GM18519 (cell line): ENCODE measurements around the gene EYA4.

Experiments
- ATAC-seq: cut with Tn5 transposase; IDR thresholded peaks from one replicate; pipeline ENCODE4 v1.9.1; 2021; ENCODE audit warnings: mild to moderate bottlenecking, moderate library complexity; ENCODE audit not compliant: unreplicated experiment, low FRiP score

The EYA4 gene, protein sequence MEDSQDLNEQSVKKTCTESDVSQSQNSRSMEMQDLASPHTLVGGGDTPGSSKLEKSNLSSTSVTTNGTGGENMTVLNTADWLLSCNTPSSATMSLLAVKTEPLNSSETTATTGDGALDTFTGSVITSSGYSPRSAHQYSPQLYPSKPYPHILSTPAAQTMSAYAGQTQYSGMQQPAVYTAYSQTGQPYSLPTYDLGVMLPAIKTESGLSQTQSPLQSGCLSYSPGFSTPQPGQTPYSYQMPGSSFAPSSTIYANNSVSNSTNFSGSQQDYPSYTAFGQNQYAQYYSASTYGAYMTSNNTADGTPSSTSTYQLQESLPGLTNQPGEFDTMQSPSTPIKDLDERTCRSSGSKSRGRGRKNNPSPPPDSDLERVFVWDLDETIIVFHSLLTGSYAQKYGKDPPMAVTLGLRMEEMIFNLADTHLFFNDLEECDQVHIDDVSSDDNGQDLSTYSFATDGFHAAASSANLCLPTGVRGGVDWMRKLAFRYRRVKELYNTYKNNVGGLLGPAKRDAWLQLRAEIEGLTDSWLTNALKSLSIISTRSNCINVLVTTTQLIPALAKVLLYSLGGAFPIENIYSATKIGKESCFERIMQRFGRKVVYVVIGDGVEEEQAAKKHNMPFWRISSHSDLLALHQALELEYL

DNA sequence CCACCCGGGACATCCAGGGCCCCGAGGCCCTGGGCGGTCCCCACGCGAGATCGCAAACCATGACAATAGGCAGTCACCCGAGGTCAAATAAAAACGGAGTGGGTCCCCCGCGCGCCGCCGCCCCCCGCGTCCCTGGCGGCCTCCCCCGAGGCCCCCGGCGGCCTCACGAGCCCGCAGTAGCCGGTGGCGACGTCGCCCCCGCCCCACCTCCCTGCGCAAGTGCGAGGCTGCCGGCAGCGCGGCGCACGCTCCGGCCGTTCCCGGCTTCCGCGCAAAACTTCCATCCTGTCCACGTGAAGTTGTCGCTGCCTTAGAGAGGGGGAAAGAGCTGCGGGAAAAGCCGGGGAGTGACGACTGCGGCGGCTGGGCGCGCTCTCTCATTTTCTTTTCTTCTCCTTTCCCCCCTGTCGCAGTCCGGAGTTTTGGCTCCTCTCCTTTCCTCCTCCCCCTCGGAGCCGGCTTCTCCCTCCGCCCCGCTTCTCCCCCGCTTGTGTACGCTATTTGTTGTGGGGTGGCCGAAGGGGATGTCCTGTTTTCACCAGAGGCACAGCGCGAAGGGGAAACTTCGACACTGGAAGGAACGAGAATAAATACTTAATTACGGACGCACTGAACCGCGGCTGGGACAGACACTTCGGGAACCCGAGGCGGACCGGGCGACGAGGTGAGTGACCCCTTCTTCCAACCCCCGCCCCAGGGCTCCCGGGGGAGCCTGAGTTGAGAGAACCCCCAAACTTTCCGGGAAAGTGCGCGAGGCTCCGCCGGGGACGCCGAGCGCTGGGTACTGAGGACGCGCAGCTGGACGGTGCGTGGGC, at the start of gene EYA4:
Gene EYA4 (plus strand): TSS at position 272 of the 815 bp plus-strand sequence. CDS start 33,424 bp downstream, outside the sequence.
- ATAC-seq = no peak

DNA sequence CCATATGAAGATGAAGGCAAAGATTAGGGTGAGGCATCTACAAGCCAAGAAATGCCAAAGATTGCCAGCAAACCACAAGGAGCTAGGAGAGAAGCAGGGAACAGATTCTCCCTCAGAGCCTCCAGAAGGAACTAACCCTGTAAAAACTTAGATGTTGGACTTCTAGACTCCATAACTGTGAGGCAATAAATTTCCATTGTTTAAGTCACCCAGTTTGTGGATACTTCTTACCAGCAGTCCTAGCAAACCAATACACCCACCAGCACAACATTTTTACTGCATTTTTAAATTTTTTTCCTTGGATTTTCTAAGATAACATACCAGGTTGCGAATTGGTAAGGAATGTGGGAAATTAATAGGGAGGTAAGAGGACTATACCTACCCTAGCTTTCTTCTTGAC, 47.8 kb upstream of the EYA4 start:
- ATAC-seq = no peak

DNA sequence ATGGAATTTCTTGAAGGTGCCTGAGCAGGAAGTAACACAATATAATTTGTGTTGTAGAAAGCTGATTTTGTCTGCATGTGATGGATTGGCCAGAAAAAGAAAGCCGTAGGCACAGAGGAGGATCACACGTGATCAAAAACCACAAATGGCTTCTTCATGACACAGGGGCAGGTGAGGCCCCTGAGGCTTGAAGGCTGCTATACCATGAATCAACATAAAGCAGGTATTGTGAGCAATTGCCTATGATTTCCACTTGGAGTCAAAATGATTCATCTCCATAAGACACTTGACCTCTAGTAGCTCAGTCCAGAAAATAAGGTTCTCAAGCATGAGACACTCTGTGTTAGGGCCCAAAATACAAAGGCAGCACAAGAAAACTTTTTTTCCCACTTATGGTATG, 42.4 kb upstream of the EYA4 start:
- ATAC-seq = no peak

DNA sequence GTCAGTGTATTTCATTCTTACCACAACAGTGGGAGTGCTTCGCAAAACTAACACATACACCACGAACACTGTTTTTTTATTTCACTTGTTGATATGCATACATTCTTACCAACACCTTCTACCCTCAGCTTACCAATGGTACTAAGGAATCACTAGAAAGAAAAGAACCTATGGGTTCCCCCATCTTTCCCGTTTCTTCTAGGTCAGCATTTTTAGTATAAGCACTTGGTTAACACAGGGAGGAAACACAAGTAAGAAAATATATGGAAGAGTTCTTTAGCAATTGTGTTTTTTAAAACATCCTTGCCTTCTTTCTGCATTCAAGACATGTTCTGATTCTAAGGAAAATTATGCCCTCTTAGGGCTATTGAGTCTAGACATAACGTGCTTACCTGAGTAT, 39.9 kb upstream of the EYA4 start:
- ATAC-seq = no peak

DNA sequence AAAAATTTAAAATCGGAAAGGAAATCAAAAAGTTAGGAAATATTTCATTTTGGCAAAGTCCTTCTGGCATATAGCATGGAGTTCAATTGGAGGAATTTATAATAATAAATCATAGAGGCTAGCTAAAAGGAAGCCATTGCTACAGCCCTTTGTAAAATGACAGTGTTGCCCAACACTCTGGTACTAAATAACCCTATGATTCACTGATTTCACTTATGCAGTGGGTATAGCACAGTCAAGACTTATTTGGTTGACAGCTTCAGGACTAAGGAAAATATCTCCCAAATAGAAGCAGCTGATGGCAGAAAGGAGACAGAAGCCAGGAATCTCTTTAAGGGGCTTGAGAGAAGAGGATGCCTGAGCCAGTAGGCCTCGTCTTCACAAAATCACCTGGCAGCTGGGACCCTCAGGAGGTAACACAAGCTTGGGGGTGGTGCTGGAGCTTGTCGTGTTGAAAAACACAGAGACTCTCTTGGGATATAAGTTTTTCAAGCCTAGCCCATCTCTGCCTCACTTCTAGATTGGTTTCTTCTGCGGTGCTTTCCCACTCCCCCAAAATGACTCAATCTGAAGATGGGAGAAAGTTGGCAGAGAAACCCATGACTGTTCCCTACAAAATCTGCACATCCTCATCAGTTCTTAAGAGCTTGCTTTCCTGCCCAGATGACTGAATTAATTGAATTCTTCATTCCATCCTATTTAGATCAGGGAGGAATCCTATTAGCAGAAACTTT, 38.4 kb upstream of the EYA4 start:
- ATAC-seq = no peak

DNA sequence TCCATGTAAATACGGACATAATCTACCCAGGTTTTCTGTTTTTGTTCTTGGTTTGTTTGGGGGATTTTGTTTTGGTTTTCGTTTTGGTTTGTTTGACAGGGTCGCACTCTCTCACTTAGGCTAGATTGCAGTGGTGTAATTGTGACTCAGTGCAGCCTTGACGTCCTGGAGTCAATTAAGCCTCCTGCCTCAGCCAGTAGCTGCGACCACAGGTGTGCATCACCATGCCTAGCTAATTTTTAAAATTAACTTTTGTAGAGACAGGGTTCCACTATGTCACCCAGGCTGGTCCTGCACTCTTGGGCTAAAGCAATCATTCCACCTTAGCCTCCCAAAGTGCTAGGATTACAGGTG, 37.8 kb upstream of the EYA4 start:
- no peak for ATAC-seq

DNA sequence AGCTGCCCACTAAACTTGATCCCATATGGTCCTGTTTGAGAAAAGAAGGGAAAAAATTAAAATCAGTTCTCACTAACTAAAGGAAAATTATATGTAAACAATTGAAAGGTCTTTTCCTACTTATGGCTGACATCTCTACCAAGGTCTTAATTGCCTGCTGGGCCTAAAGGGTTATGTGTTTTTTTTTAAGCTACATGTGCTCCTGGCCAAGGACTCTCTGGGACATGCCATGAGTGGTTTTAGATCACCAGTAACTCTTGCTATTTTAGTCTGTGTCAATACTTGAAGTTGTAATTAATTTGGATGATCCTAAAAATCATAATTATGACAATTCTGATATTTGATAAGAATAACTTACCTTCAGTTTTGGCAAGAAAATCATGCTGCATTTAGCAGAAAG, 35.9 kb upstream of the EYA4 start:
- no peak for ATAC-seq

DNA sequence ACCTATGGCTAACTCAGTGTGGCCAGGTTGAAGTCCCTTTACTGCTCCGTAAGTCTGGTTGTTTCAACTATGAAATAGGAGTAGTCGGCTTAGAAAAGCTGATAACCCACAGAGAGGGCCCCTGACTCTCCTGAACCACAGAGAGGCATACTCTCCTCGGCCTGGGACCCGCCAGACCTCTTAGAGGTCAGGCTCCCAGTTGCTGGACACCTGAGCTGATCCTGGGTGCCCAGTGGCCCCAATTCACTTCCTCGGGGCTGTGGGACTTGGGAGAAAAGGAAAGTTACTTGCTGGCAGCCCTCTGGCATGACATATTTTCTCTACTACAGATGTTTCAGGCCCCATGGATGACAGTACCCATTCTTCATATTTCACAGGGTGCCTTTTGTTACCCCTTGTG, 34.2 kb upstream of the EYA4 start:
- no peak for ATAC-seq

DNA sequence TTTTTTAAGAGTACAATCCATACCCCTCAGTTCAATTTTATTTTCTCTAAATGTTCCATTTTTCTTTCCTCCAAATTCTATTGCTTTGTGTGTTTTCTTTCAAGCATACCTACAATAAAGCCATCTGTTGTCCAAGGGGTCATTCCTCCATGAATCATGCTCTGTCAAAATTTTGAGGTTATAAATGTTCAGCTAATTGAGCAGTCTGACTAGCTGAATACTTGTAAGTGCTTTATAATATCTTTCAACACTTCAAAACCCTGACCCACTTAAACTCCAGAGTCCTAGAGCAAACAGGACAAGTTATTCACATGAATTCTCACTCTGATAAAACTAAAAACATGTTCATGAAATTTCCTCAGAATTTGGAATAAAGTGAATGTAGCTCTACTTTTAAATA, 33.4 kb upstream of the EYA4 start:
- ATAC-seq = no peak

DNA sequence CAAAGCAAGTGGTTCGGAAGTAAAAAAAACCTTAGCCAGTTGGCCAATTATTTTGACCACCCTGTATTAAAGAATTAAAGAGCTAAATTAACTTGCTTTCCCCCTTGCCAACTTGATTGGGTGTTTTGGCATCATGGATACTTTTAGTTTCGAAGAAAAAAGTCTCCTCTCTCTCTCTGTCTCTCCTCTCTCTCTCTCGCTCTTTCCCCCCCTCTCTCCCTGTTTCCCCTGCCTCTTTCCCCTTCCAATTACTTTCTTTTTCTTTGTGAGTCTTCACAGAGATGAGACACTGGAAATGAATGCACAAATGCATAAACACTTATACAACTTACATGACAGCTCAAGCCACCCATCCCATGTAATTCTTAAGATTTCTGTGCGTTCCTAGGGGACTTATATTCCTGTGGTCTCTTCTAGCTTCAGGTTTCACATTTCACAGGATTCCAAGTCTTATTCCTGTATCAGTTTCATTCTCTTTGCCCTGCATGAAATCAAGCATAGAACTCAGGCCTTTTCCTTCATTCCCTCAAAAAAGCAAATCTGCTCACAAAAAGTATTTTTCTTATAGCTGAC, 32.9 kb upstream of the EYA4 start:
- no peak for ATAC-seq

DNA sequence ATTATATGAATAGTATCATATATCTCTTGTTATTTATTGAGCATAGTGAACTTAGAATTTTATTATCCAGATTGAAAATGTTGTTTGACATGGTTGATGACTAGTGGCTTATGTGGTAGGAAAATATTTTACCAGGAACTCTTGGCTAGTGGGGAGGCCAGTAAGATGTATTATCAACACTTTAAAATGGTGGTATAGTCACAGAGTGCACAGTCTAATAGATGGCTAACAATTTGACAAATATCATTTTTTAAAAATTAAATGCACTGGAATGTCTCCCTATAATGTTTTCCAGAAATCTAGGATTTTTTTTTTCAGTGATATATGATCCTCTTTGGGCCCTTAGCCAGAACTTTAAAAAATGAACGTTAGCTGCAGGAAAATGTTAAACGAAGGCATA, 26.9 kb upstream of the EYA4 start:
- no peak for ATAC-seq

DNA sequence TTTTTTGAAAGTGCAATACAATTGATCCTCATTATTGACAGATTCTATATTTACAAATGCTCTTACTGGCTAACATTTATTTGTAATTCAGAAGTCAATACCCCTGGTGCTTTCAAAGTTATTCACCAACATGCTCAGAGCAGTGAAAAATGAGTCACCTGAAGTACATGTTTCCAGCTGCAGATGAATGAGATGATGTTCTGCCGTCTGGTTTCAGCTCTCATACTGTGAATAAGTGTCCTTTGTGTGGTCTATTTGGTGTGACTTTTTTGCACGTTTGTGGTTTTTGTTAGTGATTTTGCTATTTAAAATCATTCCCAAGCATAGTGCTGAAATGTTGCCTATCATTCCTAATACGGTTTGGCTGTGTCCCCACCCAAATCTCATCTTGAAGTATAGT, 22.3 kb upstream of the EYA4 start:
- no peak for ATAC-seq

DNA sequence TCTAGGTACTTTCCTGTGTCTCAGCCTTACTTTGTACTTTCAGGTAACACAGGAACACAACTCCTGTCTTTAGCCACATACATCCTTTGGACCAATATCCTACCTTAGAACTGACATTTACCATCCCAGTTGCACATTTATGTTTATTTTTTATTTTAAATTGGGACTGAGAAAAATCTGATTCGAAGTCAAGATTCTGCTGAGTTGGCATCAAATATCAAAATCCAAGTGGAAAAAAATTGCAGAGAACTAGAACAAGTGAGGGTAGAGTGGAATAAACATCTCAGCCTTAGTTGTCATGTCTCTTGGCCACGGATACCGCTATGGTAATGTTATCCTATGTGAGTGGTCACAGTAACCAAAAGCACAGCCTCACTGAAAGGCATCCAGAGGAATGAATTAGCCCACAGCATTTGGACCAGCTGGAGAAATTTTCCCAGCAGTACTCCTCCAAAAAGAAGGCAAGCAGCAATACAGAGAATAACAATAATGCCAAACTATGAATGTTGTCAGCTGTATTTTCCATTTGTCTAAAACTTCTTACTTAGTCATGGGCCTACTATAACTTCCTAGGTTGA, 17.6 kb upstream of the EYA4 start:
- no peak for ATAC-seq

DNA sequence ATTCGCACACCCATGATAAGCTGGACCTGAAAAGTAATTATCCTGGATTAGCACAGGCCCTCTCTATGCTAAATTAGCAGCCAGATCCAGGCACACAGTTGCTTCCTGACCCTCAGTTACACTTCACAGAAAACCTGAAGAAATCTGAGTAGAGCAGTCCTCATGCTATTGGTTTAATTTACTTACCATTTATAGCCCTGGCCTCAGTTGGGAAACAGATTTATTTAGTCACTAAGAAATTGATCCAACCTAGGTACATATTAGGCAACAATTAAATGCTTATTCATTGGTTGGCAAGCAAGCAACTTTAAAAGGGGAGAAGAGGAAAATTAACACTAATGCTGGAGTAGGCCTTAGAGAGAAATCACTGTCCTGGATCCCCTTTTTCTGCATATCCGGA, 15.6 kb upstream of the EYA4 start:
- no peak for ATAC-seq

DNA sequence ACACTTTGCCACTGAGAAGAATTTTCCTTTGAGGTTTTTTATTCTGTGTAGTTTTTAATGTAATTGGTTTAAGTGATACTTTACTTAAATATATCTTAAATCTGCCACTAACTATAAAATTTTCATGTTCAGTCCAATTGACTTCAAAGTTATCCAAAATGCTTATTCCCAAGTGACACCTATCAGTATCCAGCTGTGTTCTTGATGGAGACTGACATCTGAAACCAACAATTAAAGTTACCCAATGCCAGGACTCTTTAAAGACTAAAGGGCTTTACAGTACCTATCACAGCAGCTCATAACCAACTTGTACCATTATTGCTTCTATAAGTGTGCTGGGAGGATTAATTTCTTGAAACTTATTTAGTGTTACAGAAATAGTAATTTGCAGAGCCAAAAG, 13.8 kb upstream of the EYA4 start:
- no peak for ATAC-seq

DNA sequence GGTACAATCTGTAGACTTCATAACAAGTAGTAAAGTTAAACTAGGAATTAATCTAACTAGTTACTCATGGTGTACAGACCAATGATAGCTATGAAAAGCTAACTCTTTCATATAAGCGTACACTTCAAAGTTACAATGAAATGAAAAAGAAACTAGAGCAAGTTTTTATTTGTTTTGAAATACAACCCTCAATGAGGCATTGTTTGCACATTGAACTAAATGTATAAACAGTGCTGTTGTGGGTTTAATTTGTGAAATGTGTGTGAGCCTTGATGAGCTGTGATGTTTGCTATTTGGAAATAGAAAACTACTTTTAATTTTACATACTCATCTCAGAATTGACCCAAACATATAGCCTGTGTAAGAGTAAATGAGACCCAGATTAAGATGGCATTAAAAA, 11.1 kb upstream of the EYA4 start:
- ATAC-seq = no peak

DNA sequence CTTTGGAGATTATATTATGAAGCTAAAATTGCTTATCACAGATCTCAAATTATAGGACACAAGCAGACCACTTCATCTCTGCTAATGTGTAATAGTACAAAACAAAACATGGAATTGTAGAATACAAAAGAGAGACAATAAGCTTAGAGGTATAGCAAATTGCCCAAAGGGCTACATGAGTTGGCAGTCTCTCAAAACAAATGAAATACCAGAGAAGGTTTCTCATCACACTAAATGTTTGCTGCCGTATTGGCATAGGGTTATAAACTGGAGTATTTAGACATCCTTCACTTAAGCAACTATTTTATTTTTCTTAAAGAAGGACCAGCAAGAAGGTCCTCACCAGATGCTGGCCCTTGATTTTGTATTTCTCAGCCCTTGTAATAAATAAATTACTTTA, 5.9 kb upstream of the EYA4 start:
- no peak for ATAC-seq

DNA sequence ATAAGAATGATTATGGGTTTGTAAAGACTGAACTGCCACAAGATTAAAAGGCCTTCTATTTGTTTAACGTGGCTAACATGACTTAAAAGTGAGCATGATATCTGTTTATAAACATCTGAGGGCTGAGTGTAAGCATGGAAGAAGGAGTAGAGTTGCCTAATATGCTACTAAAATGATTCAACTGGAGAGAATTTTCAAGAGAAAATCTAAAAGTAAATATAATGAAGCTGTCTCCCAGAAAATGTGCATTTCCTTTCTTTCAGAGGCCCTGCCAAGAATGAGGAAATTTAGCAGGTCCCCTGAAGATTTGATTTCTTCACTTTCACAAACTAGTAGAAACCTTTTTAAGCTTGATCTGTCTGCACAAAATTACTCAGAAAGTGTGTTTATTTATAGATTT, 4.2 kb upstream of the EYA4 start:
- ATAC-seq = no peak

DNA sequence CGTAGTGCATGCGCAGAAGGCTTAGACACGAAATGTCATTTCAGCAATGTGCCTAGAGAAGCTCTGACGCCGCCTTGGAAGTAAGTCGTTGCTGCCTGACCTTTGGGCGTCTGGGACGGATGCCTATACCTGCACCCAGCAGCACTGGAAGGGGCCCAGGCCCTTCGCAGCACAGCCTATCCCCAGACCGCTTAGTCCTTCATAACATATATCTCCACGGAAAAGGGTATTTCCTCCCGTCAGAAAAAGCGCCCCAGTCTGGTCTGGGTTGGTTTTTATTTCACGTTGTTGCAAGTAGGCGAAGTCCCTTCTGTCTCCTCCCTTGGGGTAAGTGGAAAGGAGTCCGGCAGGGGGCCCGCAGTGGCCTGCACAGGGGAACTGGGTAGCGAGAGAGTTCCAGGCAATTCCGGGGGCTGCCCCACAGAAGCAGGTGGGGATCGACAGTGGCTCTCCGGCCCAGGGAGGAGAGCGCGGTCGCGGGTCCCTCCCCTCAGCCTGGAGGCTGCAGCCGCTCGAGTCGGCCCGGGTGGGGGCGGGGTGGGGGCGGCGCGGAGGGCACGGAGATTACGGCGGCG, 559 bp upstream of the EYA4 start:
- ATAC-seq = no peak
